K562 (cell line): Measurements from ENCODE around the gene MAP4K1. TPM values are rescaled to one million over a fixed set of nuclear protein-coding genes. Genes with fewer than 3 reads are reported as not detected.

Source experiments
- ATAC-seq: fragments of 200-7000 bp; cut with Tn5 transposase; 3 replicates; pipeline ENCODE4 v1.9.1; 2020; ENCODE audit warnings: moderate library complexity
- BruUV-seq: library from RNA; stranded (reverse); fragments of 400-500 nt; replicated peaks from 2 replicates; lab custom pipeline; 2021; lab: Mats Ljungman, UMichigan
- CTCF ChIA-PET: fragments of 300-600 bp; formaldehyde crosslinking; extraction: SDS; loops from one replicate; lab custom pipeline; 2021; ENCODE audit warnings: low intra/inter-chr PET ratio; lab: Yijun Ruan, JAX
- POLR2A ChIA-PET: fragments of 300-600, 350-650 bp; sonication (Branson Sonifier 250); formaldehyde crosslinking; extraction: SDS; loops from one replicate; lab custom pipeline; 2021; ENCODE audit warnings: antibody characterized with exemption, inconsistent platforms; lab: Yijun Ruan, JAX
- DNase-seq, 4 experiments: peaks; one replicate each; pipeline versions ENCODE4 v3.0.0 to v3.0.0-alpha.2; 2011 to 2018; ENCODE audit warnings: low spot score in 3 of 4, mixed read lengths in 3 of 4; ENCODE audit errors: extremely low read depth in 1 of 4
- FAIRE-seq: peaks from 2 replicates; lab custom pipeline; 2011; peaks lifted over from hg19 to GRCh38; lab: Jason Lieb, UNC
- H2AFZ ChIP-seq: 2 replicates; pipeline ENCODE4 v1.6.0; 2011; ENCODE audit warnings: low read depth, low read length, control low read depth, inconsistent platforms
- H3K27ac ChIP-seq: fragments of 200-600 bp; 3 replicates; pipeline ENCODE4 v1.8.0; 2011; ENCODE audit warnings: low read depth, mild to moderate bottlenecking, control low read depth, inconsistent platforms, low read length, moderate library complexity, mixed read lengths; ENCODE audit errors: extremely low read depth
- H3K27me3 ChIP-seq, 2 experiments: fragments of 300-600 bp in 1 of 2; 2 replicates in 1 of 2; 3 replicates in 1 of 2; pipeline versions ENCODE4 v1.6.0 to v1.8.0; 2011; ENCODE audit warnings: inconsistent platforms in 2 of 2, low read length in 2 of 2, mild to moderate bottlenecking in 1 of 2, mixed read lengths in 1 of 2, moderate library complexity in 1 of 2; ENCODE audit not compliant: control insufficient read depth in 2 of 2, insufficient read depth in 2 of 2
- H3K36me3 ChIP-seq: fragments of 300-600 bp; 3 replicates; pipeline ENCODE4 v1.8.0; 2011; ENCODE audit warnings: mild to moderate bottlenecking, low read length, inconsistent platforms; ENCODE audit not compliant: control insufficient read depth, insufficient read depth
- H3K4me1 ChIP-seq, 2 experiments: fragments of 200-600 bp in 1 of 2; replicated peaks in 1 of 2; 2 replicates in 1 of 2; 3 replicates in 1 of 2; pipeline versions ENCODE4 v1.5.1 to v1.8.0; 2011; ENCODE audit warnings: inconsistent platforms in 2 of 2, low read length in 2 of 2, mild to moderate bottlenecking in 1 of 2, mixed read lengths in 1 of 2, moderate library complexity in 1 of 2; ENCODE audit not compliant: control insufficient read depth in 2 of 2, insufficient read depth in 2 of 2
- H3K4me2 ChIP-seq: 2 replicates; pipeline ENCODE4 v1.6.1; 2011; ENCODE audit warnings: low read length, control low read depth, inconsistent platforms, mixed read lengths; ENCODE audit not compliant: insufficient read depth
- H3K4me3 ChIP-seq: fragments of 200-600 bp; sonication (generic), shearing (Covaris generic); 2 replicates; pipeline ENCODE4 v1.5.1; 2016; ENCODE audit warnings: control low read depth, inconsistent platforms
- H3K79me2 ChIP-seq: fragments of 200-600 bp; 3 replicates; pipeline ENCODE4 v1.8.0; 2011; ENCODE audit warnings: low read length, inconsistent platforms; ENCODE audit not compliant: control insufficient read depth, insufficient read depth
- H3K9ac ChIP-seq, 2 experiments: 2 replicates each; pipeline versions ENCODE4 v1.6.0 to v1.6.1; 2011; ENCODE audit warnings: low read depth in 2 of 2, low read length in 2 of 2, control low read depth in 1 of 2, inconsistent platforms in 1 of 2, mild to moderate bottlenecking in 1 of 2, mixed read lengths in 1 of 2; ENCODE audit not compliant: insufficient read depth in 1 of 2
- H3K9me1 ChIP-seq: one replicate; pipeline ENCODE4 v1.6.0; 2011; ENCODE audit warnings: inconsistent platforms, mild to moderate bottlenecking, low read length, moderate library complexity; ENCODE audit not compliant: control insufficient read depth, insufficient read depth
- H3K9me3 ChIP-seq: replicated peaks from 2 replicates; pipeline ENCODE4 v1.5.1; 2011; ENCODE audit warnings: low read depth, low read length, inconsistent platforms; ENCODE audit not compliant: control insufficient read depth, insufficient read depth
- H4K20me1 ChIP-seq: replicated peaks from 2 replicates; pipeline ENCODE4 v1.6.1; 2011; ENCODE audit warnings: low read length, inconsistent platforms, mixed read lengths; ENCODE audit not compliant: control insufficient read depth, insufficient read depth
- SIRT6 ChIP-seq: IDR thresholded peaks from one replicate; pipeline ENCODE4 v1.6.1; 2012; ENCODE audit warnings: low read depth, mild to moderate bottlenecking, control low read depth, inconsistent platforms, low read length, moderate library complexity
- SLC30A9 ChIP-seq: fragments of 250-450 bp; sonication (Bioruptor Pico); IDR thresholded peaks from 2 replicates; pipeline ENCODE4 v1.8.0; 2022; ENCODE audit warnings: mild to moderate bottlenecking, moderate library complexity
- SREBF2 ChIP-seq: sonication (generic); formaldehyde crosslinking; IDR thresholded peaks from 2 replicates; pipeline ENCODE4 v1.4.0; 2020; ENCODE audit warnings: mild to moderate bottlenecking, missing genetic modification reagents
- SRSF9 ChIP-seq: fragments of 200-400 bp; formaldehyde crosslinking; IDR thresholded peaks from 2 replicates; pipeline ENCODE4 v1.6.1; 2017; ENCODE audit warnings: low read depth, low read length, borderline replicate concordance
- TRIM24 ChIP-seq, 2 experiments: fragments of 450-650 bp; IDR thresholded peaks; 2 replicates each; pipeline ENCODE4 v1.6.1; 2016
- ZNF217 ChIP-seq: sonication (generic); formaldehyde crosslinking; IDR thresholded peaks from 2 replicates; pipeline ENCODE4 v1.8.0; 2022; ENCODE audit warnings: mild to moderate bottlenecking, missing genetic modification reagents
- WGBS: fragments of 100-300 bp; shearing (Covaris generic); methylation state at CpG from one replicate; pipeline ENCODE4 v1.1.6; 2016; ENCODE audit warnings: low coverage, mixed read lengths; ENCODE audit not compliant: insufficient coverage; ENCODE audit errors: missing lambda C conversion rate; 5-methylcytosine and 5-hydroxymethylcytosine counted together
- in situ Hi-C: fragments of 300-500 bp; cut with MboI; formaldehyde crosslinking; loops from 4 replicates; pipeline ENCODE4 v1.15.0; 2018; ENCODE audit warnings: inconsistent platforms, mixed read lengths
- intact Hi-C: fragments of 100-400 bp; cut with micrococcal nuclease; formaldehyde crosslinking; loops from 2 replicates; pipeline ENCODE4 v1.14.2; 2022
- polyA plus RNA-seq, 8 experiments: library from polyadenylated mRNA; depleted of rRNA in 4 of 8; stranded (reverse) in 5 of 8; unstranded in 3 of 8; fragments of >200 nt; fragmentation: Nextera tagmentation in 2 of 8; fragmentation: Illumina TruSeq in 1 of 8; extraction: Ambion mirVana in 2 of 8; extraction: Trizol in 1 of 8; gene quantifications; 2 replicates each; pipeline versions ENCODE4 v1.2.1 to v1.2.3, GENCODE V29; 2011 to 2014; ENCODE audit warnings: inconsistent platforms in 1 of 8, missing spikeins in 1 of 8
- total RNA-seq, 7 experiments: library from RNA; depleted of rRNA in 6 of 7; stranded (reverse); fragments of >200 nt in 6 of 7; fragmentation: Illumina TruSeq in 2 of 7; extraction: Trizol in 2 of 7; gene quantifications; 2 replicates each; pipeline versions ENCODE4 v1.2.1 to v1.2.3, GENCODE V29; 2011 to 2021; ENCODE audit warnings: low replicate concordance in 1 of 7
- TF ChIP-seq, protein P1 (sequence below), 3 experiments: fragments of 200-800 bp in 1 of 3; fragments of 250-450 bp in 1 of 3; fragments of 450-650 bp in 1 of 3; sonication (Bioruptor Pico) in 1 of 3; sonication (Bioruptor generic) in 1 of 3; formaldehyde crosslinking in 1 of 3; IDR thresholded peaks; 2 replicates each; pipeline versions ENCODE4 v1.6.1 to v1.8.0; 2016 to 2022; ENCODE audit warnings: mild to moderate bottlenecking in 2 of 3, missing genetic modification characterization in 2 of 3, missing compliant biosample characterization in 1 of 3, moderate library complexity in 1 of 3

MAP4K1 gene
- total and polyA plus RNA-seq, 9 of the 15 experiments (the other 6 are each of a cell fraction or from before 2014, with no cell fraction given), result 0.14 to 3.2 (median 0.73) TPM; not detected in 1

DNA sequence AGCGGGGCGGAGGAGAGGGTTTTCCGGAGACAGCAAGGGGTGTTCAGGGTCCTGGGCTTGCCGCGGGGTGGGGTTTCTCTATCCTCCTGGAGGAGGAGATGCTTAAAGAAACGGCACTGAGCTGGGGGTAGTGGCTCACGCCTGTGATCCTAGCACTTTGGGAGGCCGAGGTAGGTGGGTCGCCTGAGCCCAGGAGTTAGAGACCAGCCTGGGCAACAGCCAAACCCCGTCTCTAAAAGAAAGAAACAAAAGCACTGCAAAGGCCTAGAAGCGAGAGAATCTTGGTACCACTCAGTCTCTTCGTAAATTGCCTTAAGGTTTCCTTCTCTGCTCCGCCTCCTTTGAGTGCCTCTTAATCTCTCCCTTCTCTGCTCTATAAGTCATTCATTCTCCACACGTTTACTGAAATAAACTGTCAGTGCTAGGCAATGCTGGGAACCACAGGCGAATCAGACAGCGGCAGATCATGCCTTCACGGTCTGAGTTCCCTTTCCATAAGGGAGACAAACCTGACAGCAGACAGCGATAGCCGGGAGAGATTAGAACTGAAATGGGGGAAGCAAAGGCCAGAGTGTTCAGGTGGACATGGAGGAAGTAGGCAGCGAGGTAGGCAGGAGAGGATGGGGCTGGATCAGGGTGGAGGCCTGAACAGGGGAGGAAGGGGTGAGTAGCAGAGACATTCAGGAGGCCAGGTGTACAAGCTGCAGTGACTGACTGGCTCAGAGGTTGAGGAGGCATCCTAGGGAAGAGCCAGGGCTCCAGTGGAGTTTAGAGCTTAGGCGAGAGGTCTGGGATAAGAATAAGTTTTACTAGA, 1.8 kb upstream of the MAP4K1 start:
- ChIA-PET POLR2A (interaction anchor here (0.6 to 1.4 kb wide), 9 partner anchors 9 to 906 kb away, joined by 3 to 13 read pairs (median 5); partner anchors contain the start of gene ACTN4), CTCF (interaction anchor here (0.5 kb wide), 1 partner anchor 110 kb away, joined by 3 read pairs; no protein-coding TSS in a partner anchor)
- intact Hi-C loops (loop anchor here (2.0 to 5.0 kb wide), 2 partner anchors 62 to 75 kb away; no protein-coding TSS in a partner anchor), in situ Hi-C loops (loop anchor here (10.0 kb wide), 1 partner anchor 385 kb away; no protein-coding TSS in a partner anchor)
- peaks cover 4% of the 10 kb centered on the region; the same call in 1 of the 2 replicates for H4K20me1 ChIP-seq
- 2% methylated on average over 18 of the region's 21 CpGs for WGBS
- BruUV-seq, result TSS peak; percentile 65
- H3K4me1 ChIP-seq, result peaks cover 13 to 23% of the 10 kb centered on the region in 2 experiments; a peak in 4 of 5 replicates
- FAIRE-seq (peak; percentile 26), DNase-seq (no peak), ATAC-seq (peak; percentile 6)
- peaks cover 47% of the 10 kb centered on the region for H3K36me3 ChIP-seq
- H3K4me2 ChIP-seq, result peak overlapping the region; percentile 99
- H3K27me3 ChIP-seq, result no peaks in the 10 kb centered on the region
- peaks cover 34% of the 10 kb centered on the region for H3K79me2 ChIP-seq
- peak overlapping the region; percentile 83 for H2AFZ ChIP-seq
- no peaks in the 10 kb centered on the region for H3K9me3 ChIP-seq
- H3K9me1 ChIP-seq, result no peaks in the 10 kb centered on the region
- peak overlapping the region; percentile 93 for H3K4me3 ChIP-seq
- peak overlapping the region; percentile 94 for H3K27ac ChIP-seq
- H3K9ac ChIP-seq, result peak overlapping the region; percentile 98 to 99
- TF ChIP-seq TRIM24 (IDR thresholded peaks at IDR 0.05), result no peak
- TF ChIP-seq SIRT6, result no peak
- no peak; the same call in 1 of the 2 replicates for TF ChIP-seq SREBF2 (CRISPR knock-in tag)
- no peak for TF ChIP-seq SLC30A9 (CRISPR knock-in tag)
- no peak for TF ChIP-seq SRSF9
- TF ChIP-seq ZNF217 (CRISPR knock-in tag), result no peak
- TF ChIP-seq, protein P1, sequence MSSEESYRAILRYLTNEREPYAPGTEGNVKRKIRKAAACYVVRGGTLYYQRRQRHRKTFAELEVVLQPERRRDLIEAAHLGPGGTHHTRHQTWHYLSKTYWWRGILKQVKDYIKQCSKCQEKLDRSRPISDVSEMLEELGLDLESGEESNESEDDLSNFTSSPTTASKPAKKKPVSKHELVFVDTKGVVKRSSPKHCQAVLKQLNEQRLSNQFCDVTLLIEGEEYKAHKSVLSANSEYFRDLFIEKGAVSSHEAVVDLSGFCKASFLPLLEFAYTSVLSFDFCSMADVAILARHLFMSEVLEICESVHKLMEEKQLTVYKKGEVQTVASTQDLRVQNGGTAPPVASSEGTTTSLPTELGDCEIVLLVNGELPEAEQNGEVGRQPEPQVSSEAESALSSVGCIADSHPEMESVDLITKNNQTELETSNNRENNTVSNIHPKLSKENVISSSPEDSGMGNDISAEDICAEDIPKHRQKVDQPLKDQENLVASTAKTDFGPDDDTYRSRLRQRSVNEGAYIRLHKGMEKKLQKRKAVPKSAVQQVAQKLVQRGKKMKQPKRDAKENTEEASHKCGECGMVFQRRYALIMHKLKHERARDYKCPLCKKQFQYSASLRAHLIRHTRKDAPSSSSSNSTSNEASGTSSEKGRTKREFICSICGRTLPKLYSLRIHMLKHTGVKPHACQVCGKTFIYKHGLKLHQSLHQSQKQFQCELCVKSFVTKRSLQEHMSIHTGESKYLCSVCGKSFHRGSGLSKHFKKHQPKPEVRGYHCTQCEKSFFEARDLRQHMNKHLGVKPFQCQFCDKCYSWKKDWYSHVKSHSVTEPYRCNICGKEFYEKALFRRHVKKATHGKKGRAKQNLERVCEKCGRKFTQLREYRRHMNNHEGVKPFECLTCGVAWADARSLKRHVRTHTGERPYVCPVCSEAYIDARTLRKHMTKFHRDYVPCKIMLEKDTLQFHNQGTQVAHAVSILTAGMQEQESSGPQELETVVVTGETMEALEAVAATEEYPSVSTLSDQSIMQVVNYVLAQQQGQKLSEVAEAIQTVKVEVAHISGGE (CRISPR knock-in tag; IDR thresholded peaks at IDR 0.05), result 0 out of 6 replicates have a peak, but pooled peaks of 1 of the 3 experiments have one; percentile 2
